Fibroblast of upper back skin (primary cell): Measurements from ENCODE around the gene HHEX.
"Not testable (repeated sequence)": the region's sequence is repeated elsewhere in the genome, so short reads cannot be mapped to it uniquely, and the experiment has no call there.

Experiments used
- DNase-seq: peaks from one replicate; pipeline ENCODE4 v3.0.0-alpha.2; 2013

The HHEX gene

GRCh38 chr10:92689663-92690210 lies at the start of gene HHEX:
TSS of gene HHEX (plus strand) at chr10:92689955. CDS start at chr10:92689987, 32 bp downstream.
- peak; percentile 26 for DNase-seq

DNA sequence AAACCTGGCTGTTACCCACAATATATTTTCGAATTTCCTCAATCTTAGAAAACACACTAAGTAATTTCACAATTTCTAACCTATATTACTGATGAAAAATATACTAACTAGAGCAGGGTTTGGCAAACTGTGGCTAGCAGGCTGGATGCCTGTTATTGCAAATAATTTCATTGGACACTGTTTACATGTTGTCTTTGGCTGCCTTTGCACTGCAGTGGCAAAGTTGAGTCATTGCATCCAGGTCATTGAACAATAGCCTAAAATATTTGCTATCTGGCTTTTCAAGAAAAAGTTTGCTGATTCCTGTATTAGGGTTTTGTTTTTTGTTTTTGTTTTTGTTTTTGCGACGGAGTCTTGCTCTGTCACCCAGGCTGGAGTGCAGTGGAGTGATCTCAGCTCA lies 49.6 kb upstream of the HHEX start:
- DNase-seq, result peak; percentile 6

DNA sequence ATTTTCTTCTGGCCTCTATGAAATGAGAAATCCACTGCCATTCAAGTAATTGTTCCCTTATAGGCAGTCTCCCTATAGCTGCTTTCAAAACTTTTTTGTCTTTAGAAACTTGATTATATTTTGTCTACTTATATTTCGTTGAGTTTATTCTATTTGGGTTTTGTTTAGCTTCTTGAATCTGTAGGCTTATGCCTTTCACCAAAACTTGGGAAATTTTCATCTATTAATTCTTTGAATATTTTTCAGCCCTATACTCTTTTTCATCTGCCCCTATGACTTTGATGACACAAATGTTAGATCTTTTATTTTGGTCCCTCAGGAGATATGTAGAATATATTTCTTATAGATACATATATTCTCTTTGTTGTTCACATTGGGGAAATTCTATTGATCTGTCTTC lies 48.3 kb upstream of the HHEX start:
- no peak for DNase-seq

GRCh38 chr10:92644921-92645320 lies 44.8 kb upstream of the HHEX start:
- no peak for DNase-seq

GRCh38 chr10:92650864-92651263 lies 38.9 kb upstream of the HHEX start:
- not testable (repeated sequence) for DNase-seq

DNA sequence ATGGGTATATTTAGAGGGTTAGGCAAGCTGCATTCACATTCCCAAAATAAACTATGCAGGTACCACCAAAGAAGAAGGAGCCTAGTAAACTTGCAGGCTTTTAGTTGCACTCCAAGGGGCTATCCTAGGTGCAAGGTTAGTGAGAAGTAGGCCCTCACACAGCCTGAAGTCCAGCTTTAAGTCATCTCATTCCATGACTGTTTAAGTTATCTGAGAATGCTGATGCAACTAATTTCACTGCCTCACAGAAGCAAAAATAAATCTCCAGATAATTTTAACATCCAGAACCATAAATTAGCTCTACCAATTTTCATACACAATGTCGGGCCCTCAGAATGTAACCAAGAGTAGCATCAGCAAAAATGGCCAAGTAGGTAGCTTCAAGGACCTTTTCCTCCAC lies 34.3 kb upstream of the HHEX start:
- no peak for DNase-seq

GRCh38 chr10:92656266-92656961 lies 33.3 kb upstream of the HHEX start:
- DNase-seq, result no peak

GRCh38 chr10:92657024-92657423 lies 32.7 kb upstream of the HHEX start:
- no peak for DNase-seq

GRCh38 chr10:92662848-92663247 lies 26.9 kb upstream of the HHEX start:
- DNase-seq, result no peak

- DNase-seq, result no peak
Measured at GRCh38 chr10:92664322-92664721, 25.4 kb upstream of the HHEX start.

GRCh38 chr10:92667078-92667477 lies 22.7 kb upstream of the HHEX start:
- DNase-seq, result no peak

DNA sequence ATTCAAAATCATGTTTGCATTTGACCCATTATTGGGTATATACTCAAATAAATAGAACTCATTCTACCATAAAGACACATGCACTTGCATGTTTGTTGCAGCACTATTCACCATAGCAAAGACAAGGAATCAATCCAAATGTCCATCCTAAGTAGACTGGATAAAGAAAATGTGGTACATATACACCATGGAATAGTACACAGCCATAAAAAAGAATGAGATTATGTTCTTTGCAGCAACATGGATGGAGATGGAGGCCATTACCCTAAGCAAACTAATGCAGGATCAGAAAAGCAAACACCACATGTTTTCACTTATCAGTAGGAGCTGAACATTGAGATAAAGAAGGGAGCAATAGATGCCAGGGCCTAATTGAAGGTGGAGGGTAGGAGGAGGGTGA lies 12.0 kb upstream of the HHEX start:
- no peak for DNase-seq

GRCh38 chr10:92678206-92678605 lies 11.5 kb upstream of the HHEX start:
- no peak for DNase-seq

GRCh38 chr10:92681306-92681834 lies 8.4 kb upstream of the HHEX start:
- no peak for DNase-seq

GRCh38 chr10:92688573-92688926 lies 1.2 kb upstream of the HHEX start:
- DNase-seq, result no peak

DNA sequence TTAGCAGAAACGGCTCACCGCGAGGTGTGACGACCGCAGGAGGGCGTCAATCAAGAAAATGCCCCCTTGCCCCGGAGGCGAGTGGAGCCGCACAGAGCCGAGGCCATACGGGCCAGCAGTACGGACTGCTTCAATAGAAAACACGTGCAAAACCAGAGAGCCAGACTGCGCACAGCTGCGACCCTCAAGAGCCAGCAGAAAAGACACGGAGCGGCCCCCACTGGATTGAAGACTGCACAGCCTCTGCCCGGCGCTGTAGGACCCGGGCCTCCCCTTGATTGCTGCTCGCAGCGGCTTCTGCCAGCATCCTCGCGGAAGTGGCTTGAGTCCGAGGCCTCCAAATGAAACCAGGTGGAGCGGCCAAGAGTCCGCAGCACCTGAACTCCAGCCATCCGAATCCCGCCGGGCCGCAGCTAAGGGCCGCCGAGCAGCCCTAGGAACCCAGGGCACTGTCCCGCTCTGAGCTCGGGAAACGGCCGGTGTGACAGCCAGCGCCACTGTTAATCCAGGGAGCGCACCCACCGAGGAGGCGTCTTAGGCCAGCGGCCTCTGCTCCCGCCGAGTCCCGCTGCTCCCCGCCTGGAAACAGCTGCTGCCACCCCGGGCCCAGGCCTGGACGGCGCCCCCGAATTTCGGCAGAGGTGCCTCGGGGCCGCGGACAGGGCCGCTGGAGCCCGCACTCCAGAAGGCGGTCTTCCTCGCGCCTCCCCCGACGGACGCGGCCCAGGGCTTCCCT lies 660 bp upstream of the HHEX start:
- peak; percentile 18 for DNase-seq

DNA sequence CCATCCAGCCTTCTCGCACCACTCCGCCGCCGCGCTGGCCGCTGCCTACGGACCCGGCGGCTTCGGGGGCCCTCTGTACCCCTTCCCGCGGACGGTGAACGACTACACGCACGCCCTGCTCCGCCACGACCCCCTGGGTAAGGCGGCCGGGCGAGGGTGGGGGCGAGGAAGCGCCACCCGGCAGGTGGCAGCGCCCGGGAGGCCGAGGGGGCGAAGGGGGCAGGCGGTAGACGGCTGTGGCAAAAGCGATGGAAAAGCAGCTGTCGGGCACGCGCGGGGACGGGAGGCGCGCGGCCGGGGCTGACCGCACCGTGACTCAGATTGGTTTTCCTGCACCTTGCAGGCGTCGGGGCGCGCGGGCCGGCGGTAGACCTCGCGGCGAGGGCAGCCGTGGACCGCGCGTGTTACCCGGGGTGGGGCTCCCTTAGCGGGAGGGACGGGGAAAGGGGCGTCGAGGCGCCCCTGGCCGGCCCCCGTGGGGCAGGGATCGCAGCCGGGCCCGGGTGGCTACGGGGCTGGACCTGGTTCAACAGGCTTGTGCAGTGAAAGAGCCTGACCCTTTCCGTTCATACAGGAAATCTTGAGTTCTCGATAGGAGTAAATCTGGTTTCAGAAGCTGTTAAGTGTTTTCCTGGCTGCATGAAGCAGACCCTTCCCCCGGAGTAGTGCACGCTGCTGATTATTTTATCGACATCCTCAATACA lies 608 bp downstream of the HHEX start:
- DNase-seq, result peak; percentile 17

- no peak for DNase-seq
Measured at GRCh38 chr10:92690915-92691590, 1.3 kb downstream of the HHEX start.

DNA sequence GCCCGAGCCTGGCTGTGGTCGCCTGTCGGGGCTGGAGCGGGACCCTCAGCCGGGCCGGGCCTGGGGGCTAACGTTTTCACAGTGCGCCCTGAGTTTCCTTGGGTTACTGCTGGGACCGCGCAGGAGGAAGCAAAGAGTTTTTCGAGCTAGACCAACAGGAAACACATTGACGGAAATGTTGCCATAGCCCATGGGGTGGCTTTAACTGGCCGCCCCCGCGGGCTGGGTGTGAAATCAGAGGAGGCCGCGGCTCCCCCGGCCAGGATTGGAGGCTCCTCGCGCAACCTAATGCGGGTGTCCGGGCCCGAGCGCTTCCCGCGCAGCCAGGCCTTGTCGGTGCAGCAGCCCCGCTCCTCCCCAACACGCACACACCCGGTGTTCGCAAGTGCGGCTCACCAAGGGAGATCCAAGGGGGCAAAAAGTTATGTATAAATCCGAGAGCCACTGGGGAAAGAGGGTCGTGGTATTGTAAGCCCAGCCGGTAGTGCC lies 1.9 kb downstream of the HHEX start:
- no peak for DNase-seq

DNA sequence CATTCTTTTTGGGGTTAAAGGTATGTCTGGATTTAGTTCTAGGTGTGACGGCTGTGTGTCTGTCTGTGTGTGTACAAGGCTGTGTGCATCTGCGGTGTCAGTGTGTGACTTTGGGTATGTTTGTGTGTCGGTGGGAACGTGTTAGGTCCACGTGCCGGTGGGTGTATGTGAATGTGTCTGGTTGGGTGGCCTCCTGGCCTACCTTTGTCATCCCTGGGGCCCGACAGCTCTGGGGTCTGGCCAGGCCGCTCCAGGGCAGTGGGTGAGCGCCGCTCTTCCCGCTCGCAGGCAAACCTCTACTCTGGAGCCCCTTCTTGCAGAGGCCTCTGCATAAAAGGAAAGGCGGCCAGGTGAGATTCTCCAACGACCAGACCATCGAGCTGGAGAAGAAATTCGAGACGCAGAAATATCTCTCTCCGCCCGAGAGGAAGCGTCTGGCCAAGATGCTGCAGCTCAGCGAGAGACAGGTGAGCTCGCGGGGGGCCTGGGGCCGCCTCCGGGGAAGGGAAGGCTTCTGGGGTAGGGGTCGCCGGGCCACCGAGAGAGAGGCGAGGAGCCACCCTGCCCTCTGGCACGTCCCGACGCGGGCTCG lies 2.4 kb downstream of the HHEX start:
- DNase-seq, result no peak

DNA sequence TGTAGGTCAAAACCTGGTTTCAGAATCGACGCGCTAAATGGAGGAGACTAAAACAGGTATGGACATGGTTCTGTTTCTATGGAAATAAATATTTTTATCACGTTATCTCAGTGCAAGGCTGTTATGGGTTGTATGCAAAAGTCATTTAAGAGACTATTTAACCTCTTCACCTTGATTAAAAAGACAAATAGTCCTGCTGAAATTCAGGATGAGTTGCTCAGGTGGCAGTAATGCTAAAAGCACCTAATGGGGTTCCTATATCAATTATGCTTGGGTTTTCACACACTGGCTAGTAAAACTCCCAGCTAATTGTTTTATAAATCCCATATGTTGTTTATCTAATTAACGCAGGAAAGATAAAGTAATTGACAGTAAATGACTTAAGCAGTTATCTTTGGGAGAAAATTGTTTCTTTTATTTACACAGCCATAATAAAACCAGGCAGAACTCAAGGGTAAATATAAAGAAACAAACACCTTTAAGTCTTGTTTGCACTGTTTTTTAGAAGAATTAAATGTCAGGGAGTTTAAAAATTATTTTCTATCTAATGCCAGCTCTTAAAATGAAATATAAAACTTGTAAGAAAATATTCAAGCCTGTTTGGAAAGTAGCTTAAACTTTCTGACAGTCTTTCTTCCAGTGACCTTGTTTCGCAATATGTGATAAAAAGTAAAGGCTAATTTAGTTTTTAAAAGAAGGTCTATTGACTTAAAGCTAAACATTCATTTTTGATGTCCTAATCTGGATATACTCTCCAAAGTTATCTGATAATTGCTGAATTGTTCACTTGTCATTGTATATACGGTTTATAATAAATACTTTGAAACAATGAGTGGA lies 3.2 kb downstream of the HHEX start:
- no peak for DNase-seq
